Trophoblast cell (in vitro differentiated cells and primary cell): Measurements from ENCODE around the gene HOXD1.
A peak's percentile ranks its signal among the peaks of the same experiment; 100 is the strongest.

Experiments used
- DNase-seq, 2 donors: peaks; one replicate each; pipeline ENCODE4 v3.0.0-alpha.2; 2016
- H2AFZ ChIP-seq: 2 replicates; pipeline ENCODE4 v1.6.1; 2013; ENCODE audit warnings: low read length, moderate library complexity, mild to moderate bottlenecking; ENCODE audit not compliant: insufficient read depth, poor library complexity
- H2AK5ac ChIP-seq: 2 replicates; pipeline ENCODE4 v1.6.1; 2013; ENCODE audit warnings: mild to moderate bottlenecking, low read length
- H2BK120ac ChIP-seq: 2 replicates; pipeline ENCODE4 v1.6.1; 2013; ENCODE audit warnings: low read length, mild to moderate bottlenecking, moderate library complexity; ENCODE audit not compliant: insufficient read depth, poor library complexity
- H2BK12ac ChIP-seq: 2 replicates; pipeline ENCODE4 v1.6.1; 2013; ENCODE audit warnings: mild to moderate bottlenecking, low read length, moderate library complexity
- H2BK5ac ChIP-seq: 2 replicates; pipeline ENCODE4 v1.6.1; 2013; ENCODE audit warnings: low read length, low read depth, moderate library complexity, mild to moderate bottlenecking; ENCODE audit not compliant: poor library complexity
- H3K14ac ChIP-seq: 2 replicates; pipeline ENCODE4 v1.6.1; 2013; ENCODE audit warnings: mild to moderate bottlenecking, low read length
- H3K18ac ChIP-seq: 2 replicates; pipeline ENCODE4 v1.6.1; 2013; ENCODE audit warnings: mild to moderate bottlenecking, low read length
- H3K23ac ChIP-seq: 2 replicates; pipeline ENCODE4 v1.6.1; 2013; ENCODE audit warnings: low read length
- H3K27ac ChIP-seq: 2 replicates; pipeline ENCODE4 v1.5.1; 2013; ENCODE audit warnings: low read depth, mild to moderate bottlenecking, inconsistent platforms, low read length, moderate library complexity
- H3K27me3 ChIP-seq: 2 replicates; pipeline ENCODE4 v1.6.1; 2013; ENCODE audit warnings: inconsistent platforms, mild to moderate bottlenecking, low read length, moderate library complexity; ENCODE audit not compliant: insufficient read depth
- H3K36me3 ChIP-seq, 2 experiments: 1 replicate in 1 of 2; 2 replicates in 1 of 2; pipeline ENCODE4 v1.6.1; 2013; ENCODE audit warnings: low read length in 2 of 2, mild to moderate bottlenecking in 2 of 2, moderate library complexity in 1 of 2; ENCODE audit not compliant: insufficient read depth in 2 of 2, control insufficient read depth in 1 of 2
- H3K4ac ChIP-seq: 2 replicates; pipeline ENCODE4 v1.6.1; 2013; ENCODE audit warnings: low read depth, mild to moderate bottlenecking, low read length, moderate library complexity
- H3K4me1 ChIP-seq, 2 experiments: 1 replicate in 1 of 2; 2 replicates in 1 of 2; pipeline ENCODE4 v1.6.1; 2013; ENCODE audit warnings: low read length in 2 of 2, mild to moderate bottlenecking in 2 of 2, moderate library complexity in 1 of 2; ENCODE audit not compliant: insufficient read depth in 2 of 2, control insufficient read depth in 1 of 2
- H3K4me2 ChIP-seq: 2 replicates; pipeline ENCODE4 v1.6.1; 2013; ENCODE audit warnings: inconsistent platforms, mild to moderate bottlenecking, low read length, moderate library complexity
- H3K4me3 ChIP-seq: 2 replicates; pipeline ENCODE4 v1.5.1; 2013; ENCODE audit warnings: mild to moderate bottlenecking, low read depth, low read length, inconsistent platforms
- H3K79me1 ChIP-seq: one replicate; pipeline ENCODE4 v1.6.1; 2013; ENCODE audit warnings: low read length
- H3K79me2 ChIP-seq: 2 replicates; pipeline ENCODE4 v1.6.1; 2013; ENCODE audit warnings: low read length, mild to moderate bottlenecking; ENCODE audit not compliant: control insufficient read depth, insufficient read depth, poor library complexity
- H3K9ac ChIP-seq: 2 replicates; pipeline ENCODE4 v1.6.1; 2013; ENCODE audit warnings: mild to moderate bottlenecking, low read length
- H3K9me3 ChIP-seq: 2 replicates; pipeline ENCODE4 v1.6.1; 2013; ENCODE audit warnings: low read depth, mild to moderate bottlenecking, control low read depth, inconsistent platforms, low read length; ENCODE audit not compliant: insufficient read depth
- H4K12ac ChIP-seq: 2 replicates; pipeline ENCODE4 v1.6.1; 2013; ENCODE audit warnings: low read depth, mild to moderate bottlenecking, low read length, moderate library complexity
- H4K8ac ChIP-seq: 2 replicates; pipeline ENCODE4 v1.6.1; 2013; ENCODE audit warnings: low read depth, mild to moderate bottlenecking, low read length, moderate library complexity
- H4K91ac ChIP-seq: one replicate; pipeline ENCODE4 v1.6.1; 2013; ENCODE audit warnings: low read depth, mild to moderate bottlenecking, low read length, moderate library complexity
- WGBS: extraction: QIAGEN DNeasy Blood & Tissue Kit; methylation state at CpG from one replicate; pipeline ENCODE4 v1.1.7; 2013; ENCODE audit warnings: missing lambda C conversion rate; ENCODE audit not compliant: insufficient read length, insufficient coverage; ENCODE audit errors: extremely low coverage; 5-methylcytosine and 5-hydroxymethylcytosine counted together

HOXD1 gene

DNA sequence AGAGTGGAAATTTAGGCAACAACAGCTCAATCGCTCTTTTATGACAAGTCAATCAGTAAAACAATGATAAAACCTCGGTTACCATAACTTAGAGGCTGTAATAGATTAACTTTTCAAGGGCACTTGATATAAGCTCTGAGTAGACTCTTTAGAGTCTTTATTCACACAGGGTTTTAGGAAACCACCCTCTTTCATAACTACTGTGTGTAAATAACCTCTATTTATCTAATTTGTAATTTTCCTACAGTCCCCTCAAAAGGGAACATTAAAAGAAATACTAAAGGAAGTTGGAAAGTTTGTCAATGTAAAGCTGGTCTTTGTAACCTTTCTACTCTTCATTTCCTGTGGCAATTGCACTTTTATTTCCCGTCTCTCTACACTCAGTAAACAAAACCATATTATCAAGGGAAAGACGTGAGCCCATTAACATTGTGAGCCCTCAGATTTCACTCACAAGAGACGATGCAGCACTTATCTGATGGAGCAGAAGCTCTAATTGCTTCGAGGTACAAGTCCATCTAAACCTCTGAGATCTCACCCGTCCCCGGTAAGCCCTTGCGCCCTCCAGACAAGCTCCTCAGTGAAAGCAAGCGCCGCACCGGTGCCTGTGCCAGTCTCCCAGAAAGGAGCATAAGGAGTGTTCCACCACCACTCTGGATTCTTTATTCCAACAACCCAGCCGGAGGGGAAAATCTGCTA, 1.1 kb upstream of the HOXD1 start:
- Histone ChIP-seq H3K4ac (no peak overlapping the region), H3K79me1 (no peaks in the 10 kb centered on the region), H3K79me2 (no peaks in the 10 kb centered on the region), H2BK5ac (no peak overlapping the region), H2BK120ac (no peak overlapping the region), H3K9me3 (peaks cover 11% of the 10 kb centered on the region), H3K4me2 (no peak overlapping the region), H3K27ac (no peak overlapping the region), H3K9ac (no peak overlapping the region), H4K12ac (no peak overlapping the region), H3K23ac (no peak overlapping the region), H3K4me3 (no peak overlapping the region), H4K8ac (no peak overlapping the region), H3K18ac (no peak overlapping the region), H2AK5ac (no peak overlapping the region), H3K27me3 (peaks cover 57% of the 10 kb centered on the region), H3K14ac (no peak overlapping the region), H3K36me3 (no peaks in the 10 kb centered on the region), H2BK12ac (no peak overlapping the region), H3K4me1 (peaks cover 9 to 10% of the 10 kb centered on the region in 2 experiments), H4K91ac (no peak overlapping the region), H2AFZ (no peak overlapping the region)
- no peak for DNase-seq
- no CpG with 5 or more reads among the region's 13 CpGs for WGBS

DNA sequence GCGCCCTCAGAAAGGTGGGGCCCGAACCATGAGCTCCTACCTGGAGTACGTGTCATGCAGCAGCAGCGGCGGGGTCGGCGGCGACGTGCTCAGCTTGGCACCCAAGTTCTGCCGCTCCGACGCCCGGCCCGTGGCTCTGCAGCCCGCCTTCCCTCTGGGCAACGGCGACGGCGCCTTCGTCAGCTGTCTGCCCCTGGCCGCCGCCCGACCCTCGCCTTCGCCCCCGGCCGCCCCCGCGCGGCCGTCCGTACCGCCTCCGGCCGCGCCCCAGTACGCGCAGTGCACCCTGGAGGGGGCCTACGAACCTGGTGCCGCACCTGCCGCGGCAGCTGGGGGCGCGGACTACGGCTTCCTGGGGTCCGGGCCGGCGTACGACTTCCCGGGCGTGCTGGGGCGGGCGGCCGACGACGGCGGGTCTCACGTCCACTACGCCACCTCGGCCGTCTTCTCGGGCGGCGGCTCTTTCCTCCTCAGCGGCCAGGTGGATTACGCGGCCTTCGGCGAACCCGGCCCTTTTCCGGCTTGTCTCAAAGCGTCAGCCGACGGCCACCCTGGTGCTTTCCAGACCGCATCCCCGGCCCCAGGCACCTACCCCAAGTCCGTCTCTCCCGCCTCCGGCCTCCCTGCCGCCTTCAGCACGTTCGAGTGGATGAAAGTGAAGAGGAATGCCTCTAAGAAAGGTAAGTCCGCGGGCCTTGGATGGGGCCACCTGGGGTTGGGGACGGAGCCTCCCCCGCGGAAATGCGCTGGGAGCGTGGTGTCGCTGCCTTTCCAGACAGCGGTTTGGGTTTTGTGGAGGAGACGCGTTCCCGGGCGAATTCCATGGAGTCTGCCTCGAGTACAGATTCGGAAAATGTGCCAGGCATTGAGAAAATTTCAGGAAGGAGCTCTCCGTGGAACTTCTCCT, 559 bp downstream of the HOXD1 start:
- Histone ChIP-seq H3K4me1 (peaks cover 9 to 10% of the 10 kb centered on the region in 2 experiments), H3K27me3 (peaks cover 48% of the 10 kb centered on the region), H3K79me1 (no peaks in the 10 kb centered on the region), H3K18ac (no peak overlapping the region), H4K91ac (no peak overlapping the region), H3K36me3 (no peaks in the 10 kb centered on the region), H3K27ac (no peak overlapping the region), H2AFZ (peak overlapping the region; percentile 51), H2BK120ac (no peak overlapping the region), H3K79me2 (no peaks in the 10 kb centered on the region), H4K12ac (no peak overlapping the region), H3K4me3 (peak overlapping the region; percentile 49), H2BK5ac (no peak overlapping the region), H3K9me3 (peaks cover 11% of the 10 kb centered on the region), H2AK5ac (no peak overlapping the region), H2BK12ac (no peak overlapping the region), H3K23ac (no peak overlapping the region), H3K4me2 (peak overlapping the region; percentile 48), H3K14ac (no peak overlapping the region), H3K4ac (no peak overlapping the region), H4K8ac (no peak overlapping the region), H3K9ac (no peak overlapping the region)
- WGBS = no CpG with 5 or more reads among the region's 98 CpGs
- DNase-seq = no peak

DNA sequence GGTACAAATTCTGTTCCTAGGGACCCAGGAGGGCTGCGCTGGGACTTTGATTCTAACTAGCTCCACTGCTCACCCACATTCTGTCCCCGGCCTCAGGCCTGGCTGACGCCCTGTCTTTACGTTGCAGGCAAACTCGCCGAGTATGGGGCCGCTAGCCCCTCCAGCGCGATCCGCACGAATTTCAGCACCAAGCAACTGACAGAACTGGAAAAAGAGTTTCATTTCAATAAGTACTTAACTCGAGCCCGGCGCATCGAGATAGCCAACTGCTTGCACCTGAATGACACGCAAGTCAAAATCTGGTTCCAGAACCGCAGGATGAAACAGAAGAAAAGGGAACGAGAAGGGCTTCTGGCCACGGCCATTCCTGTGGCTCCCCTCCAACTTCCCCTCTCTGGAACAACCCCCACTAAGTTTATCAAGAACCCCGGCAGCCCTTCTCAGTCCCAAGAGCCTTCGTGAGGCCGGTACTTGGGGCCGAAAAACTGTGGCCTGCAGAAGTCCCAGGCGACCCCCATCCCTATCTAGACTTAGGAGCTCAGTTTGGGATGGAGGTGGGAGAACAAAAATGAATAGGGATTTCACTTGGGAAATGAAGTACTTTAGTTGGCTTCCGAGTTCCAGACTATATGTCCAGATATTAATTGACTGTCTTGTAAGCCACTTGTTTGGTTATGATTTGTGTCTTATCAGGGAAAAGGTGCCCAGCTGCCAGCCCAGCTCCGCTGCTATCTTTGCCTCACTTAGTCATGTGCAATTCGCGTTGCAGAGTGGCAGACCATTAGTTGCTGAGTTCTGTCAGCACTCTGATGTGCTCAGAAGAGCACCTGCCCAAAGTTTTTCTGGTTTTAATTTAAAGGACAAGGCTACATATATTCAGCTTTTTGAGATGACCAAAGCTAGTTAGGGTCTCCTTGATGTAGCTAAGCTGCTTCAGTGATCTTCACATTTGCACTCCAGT, 1.5 kb downstream of the HOXD1 start:
- no peak overlapping the region for H3K4me2 ChIP-seq
- no peak overlapping the region for H4K8ac ChIP-seq
- no peak overlapping the region for H3K27ac ChIP-seq
- DNase-seq = no peak
- peak overlapping the region; percentile 49 for H3K23ac ChIP-seq
- no peak overlapping the region for H4K12ac ChIP-seq
- no peaks in the 10 kb centered on the region for H3K36me3 ChIP-seq
- no peak overlapping the region for H3K4ac ChIP-seq
- no peak overlapping the region for H2AK5ac ChIP-seq
- H3K79me2 ChIP-seq = no peaks in the 10 kb centered on the region
- H2AFZ ChIP-seq = no peak overlapping the region
- peaks cover 11% of the 10 kb centered on the region for H3K9me3 ChIP-seq
- H3K4me3 ChIP-seq = no peak overlapping the region
- no peak overlapping the region for H3K14ac ChIP-seq
- H2BK12ac ChIP-seq = no peak overlapping the region
- no peaks in the 10 kb centered on the region for H3K79me1 ChIP-seq
- H2BK120ac ChIP-seq = no peak overlapping the region
- H4K91ac ChIP-seq = no peak overlapping the region
- H3K18ac ChIP-seq = no peak overlapping the region
- no peak overlapping the region for H2BK5ac ChIP-seq
- no CpG with 5 or more reads among the region's 28 CpGs for WGBS
- no peak overlapping the region for H3K9ac ChIP-seq
- H3K4me1 ChIP-seq = peaks cover 9 to 10% of the 10 kb centered on the region in 2 experiments
- peaks cover 48% of the 10 kb centered on the region for H3K27me3 ChIP-seq

DNA sequence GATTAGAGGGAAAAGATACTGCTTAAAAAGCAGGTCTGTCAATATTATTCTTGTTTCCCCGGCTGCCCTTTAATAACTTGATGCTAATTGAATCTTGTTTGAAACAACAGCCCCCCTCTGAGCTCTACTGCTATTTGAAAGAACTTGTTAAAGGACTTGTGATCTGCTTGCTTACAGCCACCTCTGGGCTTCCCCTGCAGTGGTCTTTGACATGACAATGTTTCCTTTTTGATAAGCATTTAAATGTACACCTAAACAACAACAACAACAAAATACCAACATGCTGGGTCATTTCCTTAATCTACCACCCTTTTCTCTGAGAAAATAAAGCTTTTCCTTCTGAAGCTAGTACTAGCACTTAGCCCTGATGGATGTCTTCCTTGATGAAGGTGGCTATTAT, 3.9 kb downstream of the HOXD1 start:
- Histone ChIP-seq H2BK120ac (no peak overlapping the region), H4K12ac (no peak overlapping the region), H2AFZ (no peak overlapping the region), H3K79me1 (no peaks in the 10 kb centered on the region), H3K9me3 (peaks cover 11% of the 10 kb centered on the region), H3K14ac (no peak overlapping the region), H3K9ac (no peak overlapping the region), H2AK5ac (no peak overlapping the region), H3K23ac (no peak overlapping the region), H3K18ac (no peak overlapping the region), H3K79me2 (no peaks in the 10 kb centered on the region), H2BK12ac (no peak overlapping the region), H3K4me3 (no peak overlapping the region), H3K27ac (no peak overlapping the region), H4K8ac (no peak overlapping the region), H2BK5ac (no peak overlapping the region), H3K36me3 (no peaks in the 10 kb centered on the region), H3K4ac (no peak overlapping the region), H4K91ac (no peak overlapping the region), H3K27me3 (peaks cover 38% of the 10 kb centered on the region), H3K4me2 (no peak overlapping the region), H3K4me1 (peaks cover 9 to 10% of the 10 kb centered on the region in 2 experiments)
- DNase-seq = no peak
- no CpG with 5 or more reads among the region's 1 CpG for WGBS
